ENCODE results near the gene GRIFIN. TPM values are rescaled to one million over a fixed set of nuclear protein-coding genes. Genes with fewer than 3 reads are reported as not detected.

The GRIFIN gene
- total RNA-seq, 2 donors from 2014 or later, result not detected

GRCh38 chr7:2462731-2463130, 13.5 kb downstream of the GRIFIN start:
- no peak overlapping the region for H3K9ac ChIP-seq (ENCODE audit: extremely low read depth, low read length, poor library complexity, severe bottlenecking)
- TF ChIP-seq CTCF (conservative IDR thresholded peaks at IDR 0.05), result no peak
- H3K4me1 ChIP-seq (ENCODE audit: control insufficient read depth, insufficient read depth, low read length), result no peaks in the 10 kb centered on the region
- Mint-ChIP-seq H3K27me3 (ENCODE audit: insufficient read depth) (no peaks in the 10 kb centered on the region), H3K9me3 (peaks cover 3% of the 10 kb centered on the region), H3K4me3 (no peak overlapping the region), H3K4me1 (peaks cover 3% of the 10 kb centered on the region), H3K27ac (no peak overlapping the region), H3K36me3 (ENCODE audit: low read depth) (no peaks in the 10 kb centered on the region)
- H3K4me3 ChIP-seq (ENCODE audit: low read length), result no peak overlapping the region
- no peaks in the 10 kb centered on the region for H3K27me3 ChIP-seq (ENCODE audit: control insufficient read depth, insufficient read depth, low read length, poor library complexity, severe bottlenecking)
- H3K36me3 ChIP-seq (ENCODE audit: control insufficient read depth, insufficient read depth, low read length), result no peaks in the 10 kb centered on the region
- no peaks in the 10 kb centered on the region for H3K9me3 ChIP-seq (ENCODE audit: control insufficient read depth, low read length)
- no peak overlapping the region for H3K27ac ChIP-seq (ENCODE audit: low read depth, low read length)
- WGBS, 2 experiments (ENCODE audit: insufficient coverage in 1 of 2, insufficient read length in 1 of 2), result 88 to 89% methylated on average over 2 to 3 of the region's 3 CpGs
- no peak for DNase-seq

DNA sequence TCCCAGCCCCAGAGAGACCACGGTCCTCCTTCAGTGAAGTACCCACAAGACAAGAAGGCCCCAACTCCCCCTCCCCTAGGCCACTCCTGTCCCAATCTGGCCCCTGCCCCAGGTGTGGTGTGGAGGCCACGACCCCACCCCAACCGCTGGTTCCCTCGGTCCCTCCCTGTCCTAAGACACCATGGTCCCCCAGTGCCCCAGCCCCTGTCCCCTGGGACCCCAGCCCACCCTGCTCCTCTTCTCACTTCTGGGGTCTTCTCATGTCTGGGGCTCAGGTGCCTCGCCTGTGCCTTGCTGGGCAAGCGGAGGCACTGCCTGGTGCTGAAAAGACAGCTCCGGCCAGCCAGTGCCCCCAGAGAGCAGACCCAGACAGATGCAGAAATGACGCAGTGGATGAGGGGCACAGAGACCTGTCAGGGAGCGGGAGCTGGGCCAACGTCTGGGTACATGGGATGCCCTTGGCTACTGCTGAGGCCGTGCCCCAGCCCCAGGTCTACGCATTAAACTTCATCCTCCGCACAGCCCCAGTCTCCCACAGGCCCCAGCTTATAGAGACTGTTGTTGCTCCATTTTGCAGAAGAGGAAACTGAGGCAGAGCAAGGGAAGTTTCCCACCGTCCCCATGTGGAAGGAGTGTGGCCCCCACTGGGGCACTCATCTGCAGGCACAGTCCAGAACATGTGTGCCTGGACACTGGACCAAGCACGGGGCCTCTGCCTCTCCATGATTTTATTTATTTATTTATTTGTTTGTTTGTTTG, 14.8 kb downstream of the GRIFIN start:
- DNase-seq, result peak; percentile 63
- H3K4me1 ChIP-seq (ENCODE audit: control insufficient read depth, insufficient read depth, low read length), result no peaks in the 10 kb centered on the region
- no peak overlapping the region for H3K27ac Mint-ChIP-seq
- H3K36me3 ChIP-seq (ENCODE audit: control insufficient read depth, insufficient read depth, low read length), result no peaks in the 10 kb centered on the region
- peaks cover 3% of the 10 kb centered on the region for H3K4me1 Mint-ChIP-seq
- no peaks in the 10 kb centered on the region for H3K9me3 ChIP-seq (ENCODE audit: control insufficient read depth, low read length)
- H3K36me3 Mint-ChIP-seq (ENCODE audit: low read depth), result no peaks in the 10 kb centered on the region
- no peak overlapping the region for H3K9ac ChIP-seq (ENCODE audit: extremely low read depth, low read length, poor library complexity, severe bottlenecking)
- no peaks in the 10 kb centered on the region for H3K27me3 Mint-ChIP-seq (ENCODE audit: insufficient read depth)
- H3K9me3 Mint-ChIP-seq, result peaks cover 3% of the 10 kb centered on the region
- no peak overlapping the region for H3K27ac ChIP-seq (ENCODE audit: low read depth, low read length)
- no peak overlapping the region for H3K4me3 Mint-ChIP-seq
- H3K4me3 ChIP-seq (ENCODE audit: low read length), result no peak overlapping the region
- WGBS, 2 experiments (ENCODE audit: insufficient coverage in 1 of 2, insufficient read length in 1 of 2), result 86 to 88% methylated on average over 5 to 15 of the region's 15 CpGs
- no peak for TF ChIP-seq CTCF (conservative IDR thresholded peaks at IDR 0.05)
- no peaks in the 10 kb centered on the region for H3K27me3 ChIP-seq (ENCODE audit: control insufficient read depth, insufficient read depth, low read length, poor library complexity, severe bottlenecking)

GRCh38 chr7:2460641-2461040, 15.6 kb downstream of the GRIFIN start:
- Histone ChIP-seq H3K4me1 (ENCODE audit: control insufficient read depth, insufficient read depth, low read length) (no peaks in the 10 kb centered on the region), H3K27me3 (ENCODE audit: control insufficient read depth, insufficient read depth, low read length, poor library complexity, severe bottlenecking) (no peaks in the 10 kb centered on the region), H3K27ac (ENCODE audit: low read depth, low read length) (no peak overlapping the region), H3K36me3 (ENCODE audit: control insufficient read depth, insufficient read depth, low read length) (no peaks in the 10 kb centered on the region), H3K4me3 (ENCODE audit: low read length) (no peak overlapping the region), H3K9ac (ENCODE audit: extremely low read depth, low read length, poor library complexity, severe bottlenecking) (no peak overlapping the region), H3K9me3 (ENCODE audit: control insufficient read depth, low read length) (no peaks in the 10 kb centered on the region)
- H3K27me3 Mint-ChIP-seq (ENCODE audit: insufficient read depth), result peaks cover 1% of the 10 kb centered on the region
- no peaks in the 10 kb centered on the region for H3K36me3 Mint-ChIP-seq (ENCODE audit: low read depth)
- H3K27ac Mint-ChIP-seq, result no peak overlapping the region
- 91 to 98% methylated on average over 6 of the region's 6 CpGs for WGBS, 2 experiments (ENCODE audit: insufficient coverage in 1 of 2, insufficient read length in 1 of 2)
- no peak for DNase-seq
- no peak for TF ChIP-seq CTCF (conservative IDR thresholded peaks at IDR 0.05)
- H3K4me1 Mint-ChIP-seq, result no peaks in the 10 kb centered on the region
- H3K4me3 Mint-ChIP-seq, result no peak overlapping the region
- peaks cover 3% of the 10 kb centered on the region for H3K9me3 Mint-ChIP-seq
